ENCODE data around the gene PLCH2. TPM values are rescaled to one million over a fixed set of nuclear protein-coding genes. Genes with fewer than 3 reads are reported as not detected.

The PLCH2 gene
- total RNA-seq, 2 donors from 2014 or later: 1.1 to 1.9 TPM

GRCh38 chr1:2497891-2498290, 21.8 kb downstream of the PLCH2 start:
- ATAC-seq (ENCODE audit: insufficient number of reproducible peaks, low FRiP score, low read depth): no peak
- no peaks in the 10 kb centered on the region for H3K27me3 ChIP-seq (replicated peaks; ENCODE audit: insufficient read depth)
- H3K9me3 ChIP-seq: no peaks in the 10 kb centered on the region
- H3K4me1 ChIP-seq (ENCODE audit: control insufficient read depth in 1 of 2, low read depth in 2 of 2): no peaks in the 10 kb centered on the region
- TF ChIP-seq CTCF (IDR thresholded peaks at IDR 0.05): no peak
- no peak for DNase-seq (ENCODE audit: low spot score)
- H3K36me3 ChIP-seq: no peaks in the 10 kb centered on the region
- no peak overlapping the region for H3K27ac ChIP-seq
- no peak overlapping the region for H3K4me3 ChIP-seq

GRCh38 chr1:2498648-2499047, 22.6 kb downstream of the PLCH2 start:
- Histone ChIP-seq H3K27ac (no peak overlapping the region), H3K36me3 (no peaks in the 10 kb centered on the region), H3K9me3 (no peaks in the 10 kb centered on the region), H3K4me3 (no peak overlapping the region), H3K27me3 (replicated peaks; ENCODE audit: insufficient read depth) (no peaks in the 10 kb centered on the region), H3K4me1 (ENCODE audit: control insufficient read depth in 1 of 2, low read depth in 2 of 2) (no peaks in the 10 kb centered on the region)
- ATAC-seq (ENCODE audit: insufficient number of reproducible peaks, low FRiP score, low read depth): no peak
- no peak for TF ChIP-seq CTCF (IDR thresholded peaks at IDR 0.05)
- no peak for DNase-seq (ENCODE audit: low spot score)

- H3K4me1 ChIP-seq (ENCODE audit: control insufficient read depth in 1 of 2, low read depth in 2 of 2): no peaks in the 10 kb centered on the region
- no peaks in the 10 kb centered on the region for H3K9me3 ChIP-seq
- no peak overlapping the region for H3K27ac ChIP-seq
- no peaks in the 10 kb centered on the region for H3K27me3 ChIP-seq (replicated peaks; ENCODE audit: insufficient read depth)
- TF ChIP-seq CTCF (IDR thresholded peaks at IDR 0.05): no peak
- H3K4me3 ChIP-seq: no peak overlapping the region
- DNase-seq (ENCODE audit: low spot score) (no peak), ATAC-seq (ENCODE audit: insufficient number of reproducible peaks, low FRiP score, low read depth) (no peak)
- H3K36me3 ChIP-seq: no peaks in the 10 kb centered on the region
Measured at GRCh38 chr1:2499260-2499659, 23.2 kb downstream of the PLCH2 start.

- DNase-seq (ENCODE audit: low spot score): no peak
- Histone ChIP-seq H3K4me3 (no peak overlapping the region), H3K27me3 (replicated peaks; ENCODE audit: insufficient read depth) (no peaks in the 10 kb centered on the region), H3K4me1 (ENCODE audit: control insufficient read depth in 1 of 2, low read depth in 2 of 2) (no peaks in the 10 kb centered on the region), H3K9me3 (no peaks in the 10 kb centered on the region), H3K36me3 (no peaks in the 10 kb centered on the region), H3K27ac (no peak overlapping the region)
- no peak for TF ChIP-seq CTCF (IDR thresholded peaks at IDR 0.05)
- ATAC-seq (ENCODE audit: insufficient number of reproducible peaks, low FRiP score, low read depth): no peak
Measured at GRCh38 chr1:2499986-2500596, 24.0 kb downstream of the PLCH2 start.

GRCh38 chr1:2501041-2501819, 25.1 kb downstream of the PLCH2 start:
- TF ChIP-seq CTCF (IDR thresholded peaks at IDR 0.05): no peak
- Histone ChIP-seq H3K4me1 (ENCODE audit: control insufficient read depth in 1 of 2, low read depth in 2 of 2) (no peaks in the 10 kb centered on the region), H3K27me3 (replicated peaks; ENCODE audit: insufficient read depth) (no peaks in the 10 kb centered on the region), H3K27ac (no peak overlapping the region), H3K36me3 (no peaks in the 10 kb centered on the region), H3K4me3 (no peak overlapping the region), H3K9me3 (no peaks in the 10 kb centered on the region)
- DNase-seq (ENCODE audit: low spot score) (no peak), ATAC-seq (ENCODE audit: insufficient number of reproducible peaks, low FRiP score, low read depth) (no peak)
